HepG2 (cell line): ENCODE data around the gene PCBP2. TPM values are rescaled to one million over a fixed set of nuclear protein-coding genes. Genes with fewer than 3 reads are reported as not detected.
A peak's percentile ranks its signal among the peaks of the same experiment; 100 is the strongest.

Experiments used
- AHR ChIP-seq: IDR thresholded peaks from 2 replicates; pipeline ENCODE4 v1.6.1; 2018; ENCODE audit warnings: missing genetic modification reagents, missing compliant biosample characterization
- ARNT2 ChIP-seq: sonication (generic); formaldehyde crosslinking; IDR thresholded peaks from 2 replicates; pipeline ENCODE4 v1.8.0; 2022; ENCODE audit warnings: mild to moderate bottlenecking, low read depth, missing genetic modification reagents, moderate library complexity
- EP300 ChIP-seq, 3 experiments: sonication (generic) in 1 of 3; formaldehyde crosslinking in 1 of 3; IDR thresholded peaks; 2 replicates each; pipeline versions ENCODE4 v1.5.1 to v1.6.1; 2011 to 2020; ENCODE audit warnings: low read depth in 2 of 3, low read length in 2 of 3, borderline replicate concordance in 1 of 3, improper control_type of control experiment in 1 of 3, mild to moderate bottlenecking in 1 of 3, missing genetic modification reagents in 1 of 3, moderate library complexity in 1 of 3
- KAT8 ChIP-seq: IDR thresholded peaks from 2 replicates; pipeline ENCODE4 v1.6.1; 2016; ENCODE audit warnings: missing genetic modification reagents, missing compliant biosample characterization
- MEIS2 ChIP-seq: sonication (generic); formaldehyde crosslinking; IDR thresholded peaks from 2 replicates; pipeline ENCODE4 v1.9.0; 2021; ENCODE audit warnings: mild to moderate bottlenecking, missing genetic modification reagents
- MYPOP ChIP-seq: sonication (generic); formaldehyde crosslinking; IDR thresholded peaks from 2 replicates; pipeline ENCODE4 v1.8.1; 2023; ENCODE audit warnings: mild to moderate bottlenecking, moderate library complexity, missing genetic modification reagents
- NCOA2 ChIP-seq: sonication (generic); formaldehyde crosslinking; IDR thresholded peaks from 2 replicates; pipeline ENCODE4 v1.8.0; 2022; ENCODE audit warnings: inconsistent platforms
- NFE2L1 ChIP-seq: sonication (generic); formaldehyde crosslinking; IDR thresholded peaks from 2 replicates; pipeline ENCODE4 v1.4.0; 2020; ENCODE audit warnings: missing genetic modification reagents, mild to moderate bottlenecking, borderline replicate concordance
- TBX3 ChIP-seq: fragments of 450-650 bp; IDR thresholded peaks from 2 replicates; pipeline ENCODE4 v1.6.1; 2017; ENCODE audit warnings: antibody characterized with exemption, mild to moderate bottlenecking, inconsistent platforms, borderline replicate concordance
- ZBTB43 ChIP-seq: sonication (generic); formaldehyde crosslinking; conservative IDR thresholded peaks from 2 replicates; pipeline ENCODE4 v1.4.0; 2020; ENCODE audit warnings: missing genetic modification reagents
- ZNF329 ChIP-seq: sonication (generic); formaldehyde crosslinking; IDR thresholded peaks from 2 replicates; pipeline ENCODE4 v1.9.0; 2021; ENCODE audit warnings: low read depth, mild to moderate bottlenecking, missing genetic modification reagents
- polyA plus RNA-seq, 8 experiments: library from polyadenylated mRNA; depleted of rRNA in 3 of 8; stranded (reverse) in 7 of 8; unstranded in 1 of 8; fragments of >200 nt; fragmentation: Illumina TruSeq in 4 of 8; extraction: Trizol in 4 of 8; gene quantifications; 2 replicates each; pipeline versions ENCODE4 v1.2.1 to v1.2.3, GENCODE V29; 2011 to 2016; ENCODE audit warnings: low read depth in 4 of 8, missing spikeins in 1 of 8, mixed read lengths in 1 of 8; ENCODE audit not compliant: insufficient read depth in 1 of 8
- total RNA-seq, 5 experiments: library from RNA; depleted of rRNA; stranded (reverse); fragments of >200 nt; fragmentation: Illumina TruSeq; extraction: Trizol; gene quantifications; 2 replicates each; pipeline ENCODE4 v1.2.3, GENCODE V29; 2016; ENCODE audit warnings: low read depth in 1 of 5
- TF ChIP-seq, protein P1 (sequence below): IDR thresholded peaks from 2 replicates; pipeline ENCODE4 v1.6.1; 2016; ENCODE audit warnings: control low read depth
- TF ChIP-seq, protein P2 (sequence below): sonication (generic); formaldehyde crosslinking; conservative IDR thresholded peaks from 2 replicates; pipeline ENCODE4 v1.8.1; 2023; ENCODE audit warnings: missing genetic modification reagents

The PCBP2 gene
- total and polyA plus RNA-seq, 2 of the 13 experiments (the other 11 are each of a cell fraction or from before 2014, with no cell fraction given), result 154 to 345 TPM

DNA sequence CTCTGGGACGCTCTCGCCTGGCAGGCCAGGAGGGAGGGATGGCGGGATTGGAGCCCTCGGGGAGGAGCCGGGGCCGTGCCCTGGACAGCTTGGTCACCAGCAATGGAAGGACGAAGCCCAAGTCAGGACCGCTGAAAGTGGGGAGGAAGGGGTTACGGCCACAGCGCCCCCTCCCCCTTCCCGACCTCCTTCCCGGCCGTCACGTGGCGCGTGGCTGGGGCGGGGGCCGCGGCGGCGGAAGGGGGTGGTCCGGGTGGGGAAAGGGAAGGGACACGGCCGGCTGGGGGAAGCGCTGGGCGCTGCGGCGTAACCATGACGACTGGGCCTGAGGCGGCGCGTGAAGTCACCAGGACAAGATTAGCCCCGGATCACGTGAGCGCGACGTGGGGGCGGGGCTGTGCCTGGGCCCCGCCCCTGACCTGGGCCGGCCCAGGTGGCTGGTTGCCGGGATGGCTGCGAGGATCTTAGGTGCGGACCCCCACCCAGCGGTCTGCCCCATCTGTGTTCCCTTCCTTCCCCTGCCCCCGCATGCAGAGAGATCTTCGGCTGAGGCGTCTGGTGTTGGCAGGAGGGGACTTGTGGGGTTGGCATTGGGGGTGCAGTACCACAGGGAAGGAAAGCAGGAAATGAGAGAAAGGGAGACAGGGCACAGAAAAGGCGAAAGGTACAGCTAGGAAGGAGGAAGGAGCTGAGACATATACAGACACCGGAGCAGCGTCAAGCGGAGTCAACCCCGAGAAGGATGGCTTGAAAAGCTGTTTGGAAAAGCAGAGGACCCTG is 41.1 kb downstream of the PCBP2 start (continued):
- TF ChIP-seq, protein P1, sequence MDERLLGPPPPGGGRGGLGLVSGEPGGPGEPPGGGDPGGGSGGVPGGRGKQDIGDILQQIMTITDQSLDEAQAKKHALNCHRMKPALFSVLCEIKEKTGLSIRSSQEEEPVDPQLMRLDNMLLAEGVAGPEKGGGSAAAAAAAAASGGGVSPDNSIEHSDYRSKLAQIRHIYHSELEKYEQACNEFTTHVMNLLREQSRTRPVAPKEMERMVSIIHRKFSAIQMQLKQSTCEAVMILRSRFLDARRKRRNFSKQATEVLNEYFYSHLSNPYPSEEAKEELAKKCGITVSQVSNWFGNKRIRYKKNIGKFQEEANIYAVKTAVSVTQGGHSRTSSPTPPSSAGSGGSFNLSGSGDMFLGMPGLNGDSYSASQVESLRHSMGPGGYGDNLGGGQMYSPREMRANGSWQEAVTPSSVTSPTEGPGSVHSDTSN (CRISPR knock-in tag), result no peak
- 0 out of 2 replicates have a peak, but pooled peaks have one; percentile 10 for TF ChIP-seq ARNT2 (CRISPR knock-in tag)
- 0 out of 2 replicates have a peak, but pooled peaks have one; percentile 20 for TF ChIP-seq KAT8 (CRISPR knock-in tag)
- peak; percentile 44; the same call in 1 of the 2 replicates for TF ChIP-seq MEIS2 (CRISPR knock-in tag)
- 0 out of 2 replicates have a peak, but pooled peaks have one; percentile 5 for TF ChIP-seq ZBTB43 (CRISPR knock-in tag)
- TF ChIP-seq NCOA2, result peak; percentile 46; the same call in 1 of the 2 replicates
- TF ChIP-seq TBX3, result no peak
- 0 out of 2 replicates have a peak, but pooled peaks have one; percentile 25 for TF ChIP-seq MYPOP (CRISPR knock-in tag)
- 0 out of 2 replicates have a peak, but pooled peaks have one; percentile 34 for TF ChIP-seq ZNF329 (CRISPR knock-in tag)
- TF ChIP-seq NFE2L1 (CRISPR knock-in tag), result no peak
- TF ChIP-seq AHR (CRISPR knock-in tag), result no peak
- TF ChIP-seq, protein P2, sequence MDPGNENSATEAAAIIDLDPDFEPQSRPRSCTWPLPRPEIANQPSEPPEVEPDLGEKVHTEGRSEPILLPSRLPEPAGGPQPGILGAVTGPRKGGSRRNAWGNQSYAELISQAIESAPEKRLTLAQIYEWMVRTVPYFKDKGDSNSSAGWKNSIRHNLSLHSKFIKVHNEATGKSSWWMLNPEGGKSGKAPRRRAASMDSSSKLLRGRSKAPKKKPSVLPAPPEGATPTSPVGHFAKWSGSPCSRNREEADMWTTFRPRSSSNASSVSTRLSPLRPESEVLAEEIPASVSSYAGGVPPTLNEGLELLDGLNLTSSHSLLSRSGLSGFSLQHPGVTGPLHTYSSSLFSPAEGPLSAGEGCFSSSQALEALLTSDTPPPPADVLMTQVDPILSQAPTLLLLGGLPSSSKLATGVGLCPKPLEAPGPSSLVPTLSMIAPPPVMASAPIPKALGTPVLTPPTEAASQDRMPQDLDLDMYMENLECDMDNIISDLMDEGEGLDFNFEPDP (CRISPR knock-in tag), result no peak
- TF ChIP-seq EP300 (IDR thresholded peaks at IDR 0.05; ENCODE audit: low read depth in 2 of 2, low read length in 2 of 2), result peak in 1 of 2 experiments; percentile 5; a peak in 1 of 4 replicates
- no peak for TF ChIP-seq EP300 (CRISPR knock-in tag; IDR thresholded peaks at IDR 0.05; ENCODE audit: borderline replicate concordance)
- TF ChIP-seq, all 625 proteins: peak for 118
